DLD1 (cell line): Measurements from ENCODE around the gene SYT1.

ENCODE experiments used
- in situ Hi-C: cut with HindIII; loops from 2 replicates; pipeline ENCODE4 v1.10.0; 2017; ENCODE audit warnings: low sequenced_read_pairs

The SYT1 gene

DNA sequence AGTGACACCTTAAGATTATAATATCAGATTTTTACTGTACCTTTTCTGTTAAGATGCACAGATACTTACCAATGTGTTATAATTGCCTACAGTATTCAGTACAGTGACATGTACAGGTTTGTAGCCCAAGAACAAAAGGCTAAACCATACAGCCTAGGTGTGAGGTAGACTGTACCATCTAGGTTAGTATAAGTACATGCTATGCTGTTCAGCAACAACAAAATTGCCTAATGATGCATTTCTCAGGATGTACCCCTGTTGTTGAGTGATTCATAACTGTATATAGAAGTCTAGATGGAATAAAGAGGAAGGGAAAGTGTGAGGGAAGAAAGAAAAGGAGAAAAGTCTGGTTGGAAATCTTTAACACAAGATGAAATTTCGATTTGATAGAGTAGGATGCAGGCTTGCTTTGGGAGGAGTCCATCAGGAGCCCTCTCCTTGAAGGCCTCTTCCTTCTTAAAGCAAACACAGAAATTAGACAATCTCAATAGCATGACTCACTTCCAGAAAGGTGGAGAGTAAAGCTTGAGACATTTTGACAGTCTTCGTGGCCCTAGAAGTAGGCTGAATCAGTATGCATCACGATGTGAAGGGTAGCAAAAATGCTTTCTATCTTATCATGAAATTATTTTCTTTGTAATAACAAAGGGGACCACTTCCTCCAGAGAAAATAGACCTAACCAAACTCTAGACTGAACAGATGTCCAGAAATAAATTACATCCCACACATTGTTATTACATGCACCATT, 191.5 kb downstream of the SYT1 start:
- in situ Hi-C loops, result no loop called here

GRCh38 chr12:79056775-79057174, 192.2 kb downstream of the SYT1 start:
- in situ Hi-C loops, result no loop called here

DNA sequence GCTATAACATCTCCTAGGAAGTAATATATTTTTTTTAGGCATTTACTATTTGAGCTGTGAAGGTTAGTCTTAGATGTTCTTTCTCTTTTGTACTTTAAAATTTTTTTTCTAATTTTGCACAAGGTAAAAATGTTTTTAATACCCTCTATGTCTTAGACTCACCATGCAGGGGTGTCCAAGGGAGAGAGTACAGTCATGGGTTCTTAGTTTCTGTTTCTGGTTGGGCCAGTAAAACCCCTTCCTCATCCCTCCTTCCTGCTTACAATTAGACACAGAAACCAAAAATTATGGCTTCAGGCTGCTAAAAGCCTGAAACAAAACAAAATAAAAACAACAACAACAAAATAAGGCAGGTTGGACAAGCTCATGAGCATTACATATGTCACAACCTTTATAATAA, 193.0 kb downstream of the SYT1 start:
- in situ Hi-C loops, result no loop called here

- in situ Hi-C loops, result no loop called here
Measured at GRCh38 chr12:79058342-79058741, 193.8 kb downstream of the SYT1 start.

GRCh38 chr12:79059557-79059956, 195.0 kb downstream of the SYT1 start:
- in situ Hi-C loops, result no loop called here

- in situ Hi-C loops, result no loop called here
Measured at GRCh38 chr12:79063258-79063657, 198.7 kb downstream of the SYT1 start.

DNA sequence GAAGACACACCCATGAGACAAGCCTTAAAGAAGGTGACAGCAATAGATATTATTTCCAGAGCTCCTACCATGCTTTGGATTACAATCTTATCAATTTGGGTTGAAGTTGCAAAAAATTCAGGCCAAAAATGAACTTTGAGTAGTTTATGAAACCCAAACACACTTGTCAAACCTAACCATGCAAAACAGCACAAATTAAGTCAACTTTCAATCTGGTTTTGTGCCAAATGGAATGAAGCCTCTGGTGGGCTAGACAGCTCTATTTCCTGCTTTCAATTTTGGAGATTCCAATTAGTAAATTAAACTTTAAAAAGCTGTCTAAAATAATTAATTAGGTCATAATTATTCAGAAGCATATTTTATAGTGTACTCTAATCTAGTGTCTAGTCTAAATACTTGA, 203.4 kb downstream of the SYT1 start:
- in situ Hi-C loops, result no loop called here

- in situ Hi-C loops, result no loop called here
Measured at GRCh38 chr12:79069009-79069408, 204.4 kb downstream of the SYT1 start.

DNA sequence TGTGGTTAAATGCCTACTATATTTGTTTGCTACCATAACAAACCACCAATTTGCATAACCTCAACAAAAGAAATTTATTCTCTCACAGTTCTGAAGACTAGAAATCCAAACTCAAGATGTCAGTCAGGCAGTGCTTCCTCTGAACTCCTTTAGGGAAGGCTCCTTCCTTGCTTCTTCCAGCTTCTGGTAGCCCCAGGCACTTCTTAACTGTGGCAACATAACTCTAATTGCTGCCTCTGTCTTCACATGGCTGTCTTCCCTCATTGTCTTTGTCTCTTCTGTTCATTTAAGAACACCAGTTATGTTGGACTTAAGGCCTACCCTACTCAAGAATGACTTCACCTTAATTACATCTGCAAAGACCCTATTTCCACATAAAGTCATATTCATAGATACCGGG, 206.9 kb downstream of the SYT1 start:
- in situ Hi-C loops, result no loop called here

- in situ Hi-C loops, result no loop called here
Measured at GRCh38 chr12:79073506-79073905, 208.9 kb downstream of the SYT1 start.

DNA sequence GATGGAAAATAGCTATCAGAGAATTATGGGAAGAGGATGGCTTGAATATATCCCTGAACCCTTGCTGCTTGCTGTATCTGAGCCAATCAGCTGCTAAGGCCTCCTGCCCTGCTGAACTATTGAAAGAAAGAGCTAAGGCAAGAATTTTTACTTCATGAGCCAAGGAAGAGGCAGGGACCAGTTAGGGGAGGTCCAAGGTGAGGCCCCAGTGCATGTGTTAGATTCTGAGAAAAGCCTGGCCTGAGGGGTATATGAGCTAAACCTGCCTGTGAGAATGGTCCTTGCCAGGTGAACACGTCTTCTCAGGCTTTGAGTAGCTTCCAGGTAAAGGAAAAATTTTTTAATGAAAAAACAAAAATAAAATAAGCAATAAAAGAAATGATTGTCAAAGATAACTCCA, 218.0 kb downstream of the SYT1 start:
- in situ Hi-C loops, result no loop called here

DNA sequence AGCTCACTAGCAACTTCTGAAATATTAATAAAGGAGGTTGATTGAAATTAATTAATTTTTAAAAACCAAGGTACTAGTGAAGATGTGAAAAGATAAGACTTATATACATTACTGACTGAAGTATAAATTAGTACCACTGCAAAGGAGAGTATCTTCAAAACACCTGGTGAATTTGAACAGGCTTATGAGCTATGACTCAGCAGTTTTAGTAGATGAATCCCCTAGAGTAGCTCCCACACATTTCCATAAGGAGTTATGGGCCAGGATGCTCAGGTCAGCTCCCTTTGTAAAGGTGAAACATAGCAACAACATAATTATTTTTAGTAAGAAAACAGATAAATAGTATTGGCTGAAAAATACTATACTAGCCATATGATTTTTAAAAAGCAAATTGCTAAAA, 218.6 kb downstream of the SYT1 start:
- in situ Hi-C loops, result no loop called here

- in situ Hi-C loops, result no loop called here
Measured at GRCh38 chr12:79085106-79085682, 220.6 kb downstream of the SYT1 start.

- in situ Hi-C loops, result no loop called here
Measured at GRCh38 chr12:79086541-79087296, 222.1 kb downstream of the SYT1 start.

- in situ Hi-C loops, result no loop called here
Measured at GRCh38 chr12:79098530-79098929, 234.0 kb downstream of the SYT1 start.

DNA sequence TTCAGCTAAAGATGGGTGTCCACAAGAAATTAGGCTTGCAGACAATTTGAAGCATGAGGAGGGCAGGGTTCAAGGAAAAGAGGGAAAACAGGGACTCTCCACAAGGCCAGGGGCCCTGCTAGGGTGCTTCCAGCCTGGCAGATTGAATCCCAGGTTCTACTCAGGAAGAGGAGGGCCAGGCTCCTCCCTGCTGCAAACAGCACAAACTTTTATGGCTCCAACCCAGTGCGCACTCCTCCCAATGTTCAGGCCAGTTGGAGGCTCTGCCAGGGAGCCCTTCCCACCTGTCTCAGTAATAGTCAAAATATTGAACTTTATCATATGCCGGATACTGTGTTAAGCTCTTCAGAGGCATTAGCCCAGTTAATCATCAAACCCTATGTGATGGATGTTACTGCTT, 244.4 kb downstream of the SYT1 start:
- in situ Hi-C loops, result no loop called here

DNA sequence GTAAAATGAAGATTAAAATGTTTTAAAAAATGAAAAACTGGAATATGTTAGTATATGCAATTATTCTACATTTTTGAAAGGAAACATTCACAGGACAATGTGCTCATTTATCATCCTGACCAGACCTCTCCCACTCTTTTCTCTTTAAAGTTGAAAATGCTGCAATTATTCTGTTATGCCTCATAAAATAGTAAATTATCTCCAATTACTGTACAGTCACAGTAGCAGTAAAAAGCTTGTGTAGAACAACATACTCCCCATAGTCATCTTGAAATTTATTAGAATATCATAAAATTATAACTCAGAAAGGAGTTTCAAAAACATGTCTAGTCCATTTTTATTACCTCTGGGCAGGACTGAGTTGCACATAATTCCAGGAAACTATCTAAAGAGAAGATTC, 250.3 kb downstream of the SYT1 start:
- in situ Hi-C loops, result no loop called here

DNA sequence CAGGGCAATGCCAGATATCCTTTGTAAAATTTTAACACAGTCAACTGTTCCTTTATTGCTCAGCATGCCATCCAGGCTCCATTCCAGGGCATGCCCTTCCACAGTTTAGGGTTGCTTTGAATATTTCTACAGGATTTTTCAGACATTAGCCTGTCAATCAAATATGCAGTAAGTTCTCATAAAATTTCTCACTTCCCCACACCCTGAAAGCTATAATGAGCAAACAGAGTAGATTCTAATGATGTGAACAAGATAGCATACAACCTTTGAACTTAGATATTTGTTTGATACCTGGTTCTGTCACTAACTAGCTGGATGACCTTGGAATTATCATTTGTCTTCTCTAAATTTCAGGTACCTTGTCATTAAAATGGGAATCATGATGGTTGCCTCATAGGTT, 251.2 kb downstream of the SYT1 start:
- in situ Hi-C loops, result no loop called here

GRCh38 chr12:79119796-79120195, 255.2 kb downstream of the SYT1 start:
- in situ Hi-C loops, result no loop called here

DNA sequence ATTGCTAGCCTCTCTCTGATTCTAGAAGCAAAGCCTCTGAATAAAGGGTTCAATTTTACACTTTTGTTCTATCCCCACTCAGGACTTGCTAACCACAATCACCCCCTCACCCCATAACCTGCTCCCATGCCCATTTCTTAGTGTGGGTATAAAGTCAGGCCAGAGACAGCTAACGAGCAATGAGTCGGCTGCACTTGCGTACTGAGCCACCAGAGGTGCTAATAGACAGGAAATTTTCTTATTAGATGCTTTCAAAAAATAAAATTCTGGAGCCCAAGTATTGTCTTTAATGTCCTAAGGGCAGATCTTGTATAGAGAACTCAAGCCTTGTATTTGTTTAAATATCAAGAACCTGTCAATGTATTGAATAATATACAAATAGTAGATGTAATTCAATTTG, 256.9 kb downstream of the SYT1 start:
- in situ Hi-C loops, result no loop called here

DNA sequence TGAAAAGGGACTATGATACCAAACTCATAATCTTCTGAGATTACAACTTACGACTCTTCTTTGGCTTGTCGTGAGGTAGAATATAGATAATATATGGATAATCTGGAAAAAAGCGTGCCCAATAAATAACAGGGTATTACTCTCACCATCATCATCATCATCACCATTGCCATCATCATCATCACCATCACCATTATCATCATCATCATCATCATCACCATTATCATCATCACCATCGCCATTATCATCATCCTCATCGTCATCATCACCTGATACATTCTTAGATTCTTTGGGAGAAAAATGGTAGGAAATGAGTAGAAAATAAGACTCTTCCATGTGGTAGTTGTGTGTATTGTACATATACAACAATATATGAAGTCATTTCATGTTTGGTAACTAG, 259.8 kb downstream of the SYT1 start:
- in situ Hi-C loops, result no loop called here

GRCh38 chr12:79125358-79125757, 260.8 kb downstream of the SYT1 start:
- in situ Hi-C loops, result no loop called here
